A673 (cell line): ENCODE data around the gene SGMS2. TPM values are rescaled to one million over a fixed set of nuclear protein-coding genes. Genes with fewer than 3 reads are reported as not detected.

Experiments
- BruUV-seq: library from RNA; stranded (reverse); fragments of 400-500 nt; replicated peaks from 2 replicates; lab custom pipeline; 2021; lab: Mats Ljungman, UMichigan
- CTCF ChIA-PET: fragments of 300-600 bp; sonication (Branson Sonifier 250); formaldehyde crosslinking; loops from one replicate; lab custom pipeline; 2022; ENCODE audit warnings: antibody characterized with exemption; lab: Charles Lee
- POLR2A ChIA-PET: fragments of 300-600 bp; sonication (Branson Sonifier 250); formaldehyde crosslinking; loops from one replicate; lab custom pipeline; 2022; ENCODE audit warnings: antibody characterized with exemption; ENCODE audit not compliant: low non-redundant PET; lab: Charles Lee
- DNase-seq: peaks from one replicate; pipeline ENCODE4 v3.0.0-alpha.2; 2015; ENCODE audit warnings: low spot score
- H3K27ac ChIP-seq: fragments of 200-600 bp; sonication (generic); 2 replicates; pipeline ENCODE4 v1.5.1; 2016; ENCODE audit warnings: mixed run types, low read depth, mild to moderate bottlenecking, mixed read lengths, antibody characterized with exemption, low read length; ENCODE audit not compliant: poor library complexity, severe bottlenecking
- H3K27me3 ChIP-seq: fragments of 200-600 bp; sonication (generic); replicated peaks from 2 replicates; pipeline ENCODE4 v1.6.1; 2017; ENCODE audit warnings: mixed run types, low read depth, mild to moderate bottlenecking, mixed read lengths, antibody characterized with exemption, low read length; ENCODE audit not compliant: insufficient read depth, poor library complexity
- H3K36me3 ChIP-seq: fragments of 200-600 bp; sonication (generic); 2 replicates; pipeline ENCODE4 v1.6.1; 2016; ENCODE audit warnings: mixed run types, mild to moderate bottlenecking, mixed read lengths, antibody characterized with exemption, low read length; ENCODE audit not compliant: insufficient read depth, poor library complexity, severe bottlenecking
- H3K4me1 ChIP-seq: fragments of 200-600 bp; sonication (generic); 2 replicates; pipeline ENCODE4 v1.6.1; 2017; ENCODE audit warnings: mixed run types, mild to moderate bottlenecking, mixed read lengths, antibody characterized with exemption, low read length; ENCODE audit not compliant: insufficient read depth, poor library complexity, severe bottlenecking
- H3K4me3 ChIP-seq: fragments of 200-600 bp; sonication (generic); 2 replicates; pipeline ENCODE4 v1.5.1; 2016; ENCODE audit warnings: low read depth, mixed run types, mild to moderate bottlenecking, mixed read lengths, low read length; ENCODE audit not compliant: poor library complexity, severe bottlenecking
- H3K9me3 ChIP-seq: fragments of 200-600 bp; sonication (generic); 2 replicates; pipeline ENCODE4 v1.6.1; 2016; ENCODE audit warnings: mixed run types, low read depth, mild to moderate bottlenecking, mixed read lengths, antibody characterized with exemption, low read length; ENCODE audit not compliant: poor library complexity, severe bottlenecking
- CTCF ChIP-seq: fragments of 300-800, 200-600 bp; sonication (generic); conservative IDR thresholded peaks from 2 replicates; pipeline ENCODE4 v1.5.1; 2017; ENCODE audit warnings: low read depth, mild to moderate bottlenecking, antibody characterized with exemption, low read length, moderate library complexity, mixed read lengths
- EZH2 ChIP-seq: fragments of 200-600 bp; sonication (generic); IDR thresholded peaks from 2 replicates; pipeline ENCODE4 v1.6.1; 2017; ENCODE audit warnings: borderline replicate concordance, low read depth, mild to moderate bottlenecking, mixed read lengths, antibody characterized with exemption, low read length; ENCODE audit not compliant: poor library complexity, severe bottlenecking
- intact Hi-C: fragments of 100-400 bp; cut with micrococcal nuclease; formaldehyde crosslinking; loops from one replicate; pipeline ENCODE4 v1.10.0; 2022; ENCODE audit not compliant: unreplicated experiment
- total RNA-seq: library from RNA; stranded (reverse); gene quantifications from 2 replicates; pipeline ENCODE4 v1.2.3, GENCODE V29; 2021

SGMS2 gene
- total RNA-seq, 1 experiment from 2014 or later: 4.3 TPM

GRCh38 chr4:107858158-107858742 is 33.5 kb downstream of the SGMS2 start:
- H3K4me3 ChIP-seq: no peak overlapping the region
- no peak for DNase-seq
- no peak overlapping the region for H3K27ac ChIP-seq
- ChIA-PET CTCF (no interaction called here), POLR2A (no interaction called here)
- no TSS peak for BruUV-seq
- no peaks in the 10 kb centered on the region for H3K27me3 ChIP-seq
- H3K9me3 ChIP-seq: no peaks in the 10 kb centered on the region
- TF ChIP-seq EZH2: no peak
- no peak for TF ChIP-seq CTCF
- peaks cover 4% of the 10 kb centered on the region for H3K4me1 ChIP-seq
- intact Hi-C loops: no loop called here
- H3K36me3 ChIP-seq: no peaks in the 10 kb centered on the region

GRCh38 chr4:107862658-107863057 is 37.9 kb downstream of the SGMS2 start:
- Histone ChIP-seq H3K4me1 (no peaks in the 10 kb centered on the region), H3K27me3 (no peaks in the 10 kb centered on the region), H3K4me3 (no peak overlapping the region), H3K9me3 (no peaks in the 10 kb centered on the region), H3K36me3 (no peaks in the 10 kb centered on the region), H3K27ac (no peak overlapping the region)
- CTCF ChIA-PET: no interaction called here
- no TSS peak for BruUV-seq
- no peak for TF ChIP-seq EZH2
- TF ChIP-seq CTCF: no peak
- POLR2A ChIA-PET: no interaction called here
- DNase-seq: no peak
- intact Hi-C loops: no loop called here

- H3K9me3 ChIP-seq: no peaks in the 10 kb centered on the region
- CTCF ChIA-PET: no interaction called here
- POLR2A ChIA-PET: no interaction called here
Measured at GRCh38 chr4:107863416-107863815, 38.7 kb downstream of the SGMS2 start.

More at GRCh38 chr4:107863416-107863815, 38.7 kb downstream of the SGMS2 start:
- DNase-seq: no peak
- Histone ChIP-seq H3K4me3 (no peak overlapping the region), H3K36me3 (no peaks in the 10 kb centered on the region), H3K27me3 (no peaks in the 10 kb centered on the region), H3K27ac (no peak overlapping the region), H3K4me1 (no peaks in the 10 kb centered on the region)
- TF ChIP-seq EZH2 (no peak), CTCF (no peak)
- intact Hi-C loops: no loop called here
- BruUV-seq: no TSS peak
